Measurements from ENCODE around the gene SIRPB1.

DNA sequence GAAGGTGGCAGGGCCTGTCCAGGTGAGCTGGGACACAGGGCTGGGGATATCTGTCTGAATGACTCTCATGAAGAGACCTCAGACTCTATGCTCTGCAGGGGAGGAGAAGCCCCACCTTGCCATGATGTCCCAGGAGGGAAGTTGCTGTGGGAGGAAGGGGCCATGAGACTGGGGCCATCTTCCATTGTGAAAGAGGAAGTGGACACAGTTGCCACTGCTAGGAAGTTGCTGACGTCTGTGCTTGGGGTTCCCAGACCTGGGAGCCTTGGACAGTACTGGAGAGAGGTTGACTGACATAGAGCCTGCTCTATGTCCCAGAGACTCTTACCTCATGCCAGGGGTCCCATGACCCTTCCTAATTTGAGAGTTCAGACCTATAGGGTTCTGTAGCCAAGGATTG, 24.5 kb downstream of the SIRPB1 start:
- TF ChIP-seq, protein P1, sequence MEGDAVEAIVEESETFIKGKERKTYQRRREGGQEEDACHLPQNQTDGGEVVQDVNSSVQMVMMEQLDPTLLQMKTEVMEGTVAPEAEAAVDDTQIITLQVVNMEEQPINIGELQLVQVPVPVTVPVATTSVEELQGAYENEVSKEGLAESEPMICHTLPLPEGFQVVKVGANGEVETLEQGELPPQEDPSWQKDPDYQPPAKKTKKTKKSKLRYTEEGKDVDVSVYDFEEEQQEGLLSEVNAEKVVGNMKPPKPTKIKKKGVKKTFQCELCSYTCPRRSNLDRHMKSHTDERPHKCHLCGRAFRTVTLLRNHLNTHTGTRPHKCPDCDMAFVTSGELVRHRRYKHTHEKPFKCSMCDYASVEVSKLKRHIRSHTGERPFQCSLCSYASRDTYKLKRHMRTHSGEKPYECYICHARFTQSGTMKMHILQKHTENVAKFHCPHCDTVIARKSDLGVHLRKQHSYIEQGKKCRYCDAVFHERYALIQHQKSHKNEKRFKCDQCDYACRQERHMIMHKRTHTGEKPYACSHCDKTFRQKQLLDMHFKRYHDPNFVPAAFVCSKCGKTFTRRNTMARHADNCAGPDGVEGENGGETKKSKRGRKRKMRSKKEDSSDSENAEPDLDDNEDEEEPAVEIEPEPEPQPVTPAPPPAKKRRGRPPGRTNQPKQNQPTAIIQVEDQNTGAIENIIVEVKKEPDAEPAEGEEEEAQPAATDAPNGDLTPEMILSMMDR (conservative IDR thresholded peaks at IDR 0.05): no peak
- TF ChIP-seq ZFX (IDR thresholded peaks at IDR 0.05): no peak
